Limb (tissue), 2 donors: ENCODE measurements around the gene GABRB3.
"Not testable (repeated sequence)": the region's sequence is repeated elsewhere in the genome, so short reads cannot be mapped to it uniquely, and the experiment has no call there.

Source experiments
- DNase-seq, 2 donors: peaks; one replicate each; pipeline ENCODE4 v3.0.0-alpha.2; 2016; ENCODE audit errors: extremely low spot score in 2 of 2

Gene GABRB3

DNA sequence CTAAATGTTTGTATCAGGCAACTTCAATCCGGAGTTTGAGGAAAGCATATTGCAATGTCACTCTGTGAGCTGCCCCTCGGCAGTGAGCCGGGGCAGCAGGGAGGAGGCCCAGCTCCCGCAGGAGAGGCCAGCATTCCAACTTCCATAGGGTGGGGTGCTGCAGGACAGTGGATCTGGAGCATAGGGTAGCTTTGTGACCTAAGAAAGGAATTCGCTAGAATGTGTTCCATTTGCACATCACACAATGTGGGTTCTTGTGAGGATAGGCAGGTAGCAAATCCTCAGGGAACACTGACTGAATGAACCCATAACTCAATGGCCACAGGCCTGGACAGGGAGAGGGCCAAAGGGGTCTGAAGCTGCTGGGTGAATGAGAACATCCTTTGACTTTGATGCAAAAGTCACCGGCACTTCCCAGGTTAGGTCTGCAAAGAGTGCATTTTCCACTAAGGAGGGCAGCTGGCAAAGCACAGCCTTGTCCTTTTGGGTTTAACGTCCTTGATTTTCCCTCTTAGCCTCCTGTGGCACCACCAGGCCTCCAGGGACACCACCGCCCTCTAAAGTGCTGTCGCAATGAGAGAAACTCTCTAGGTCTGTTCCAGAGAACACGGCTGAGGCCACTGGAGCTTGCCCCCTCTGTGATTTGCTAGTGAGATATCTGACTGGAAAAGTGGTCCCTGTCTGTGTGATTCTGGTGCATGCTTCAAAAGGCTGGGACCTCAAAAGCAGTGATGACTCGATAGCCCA lies 36.2 kb downstream of the GABRB3 start:
- DNase-seq: no peak

DNA sequence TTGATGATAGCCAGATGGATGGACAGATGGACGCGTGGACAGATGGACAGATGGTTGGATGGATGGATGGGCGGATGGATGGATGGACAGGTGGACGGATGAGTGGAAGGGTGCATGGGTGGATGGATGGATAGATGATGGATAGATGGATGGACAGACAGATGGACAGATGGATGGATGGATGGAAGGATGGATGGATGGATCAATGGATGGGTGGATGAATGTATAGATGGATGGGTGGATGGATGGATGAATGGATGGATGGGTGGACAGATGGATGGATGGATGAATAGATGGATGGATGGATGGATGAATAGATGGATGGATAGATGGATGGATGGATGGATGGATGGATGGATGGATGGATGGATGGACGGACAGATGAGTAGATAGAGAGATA lies 40.9 kb downstream of the GABRB3 start:
- no peak for DNase-seq

DNA sequence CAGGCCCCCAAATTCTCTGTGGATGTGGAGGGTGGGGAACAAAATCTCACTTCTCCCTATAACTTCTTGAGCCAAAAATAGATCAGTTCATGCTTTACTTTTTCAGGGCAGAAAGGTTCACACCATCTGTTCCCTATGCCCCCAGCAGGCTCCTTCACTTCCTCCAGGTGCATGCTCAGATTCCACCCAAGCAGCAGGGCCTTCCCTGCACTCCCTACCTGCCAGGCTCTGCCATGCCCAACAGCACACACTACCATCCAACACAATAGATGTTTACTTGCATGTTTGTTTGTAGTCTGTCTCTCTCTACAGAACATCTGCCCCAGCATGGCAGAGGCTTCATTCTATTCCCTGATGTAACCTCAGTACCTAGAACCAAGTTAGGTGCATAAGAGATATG lies 43.3 kb downstream of the GABRB3 start:
- no peak for DNase-seq

DNA sequence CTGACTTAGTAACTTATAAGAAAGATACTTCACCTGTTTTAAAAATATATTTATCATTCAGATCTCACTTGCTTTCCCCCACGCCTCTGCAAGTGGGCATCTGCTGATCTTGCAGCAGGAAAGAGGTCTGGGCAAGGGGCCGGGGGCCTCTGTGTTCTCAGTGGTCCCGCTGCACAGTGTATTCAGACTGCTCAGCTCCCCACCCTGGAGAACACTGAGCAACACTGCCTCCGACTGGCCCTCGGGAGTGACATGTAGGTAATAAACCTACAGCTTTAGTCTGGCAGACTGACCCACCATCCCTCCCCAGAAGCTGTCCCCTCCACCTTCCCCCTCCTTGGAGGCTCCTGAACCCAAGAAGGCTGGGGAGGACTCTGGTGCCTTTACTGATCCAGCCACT lies 43.8 kb downstream of the GABRB3 start:
- DNase-seq: no peak

DNA sequence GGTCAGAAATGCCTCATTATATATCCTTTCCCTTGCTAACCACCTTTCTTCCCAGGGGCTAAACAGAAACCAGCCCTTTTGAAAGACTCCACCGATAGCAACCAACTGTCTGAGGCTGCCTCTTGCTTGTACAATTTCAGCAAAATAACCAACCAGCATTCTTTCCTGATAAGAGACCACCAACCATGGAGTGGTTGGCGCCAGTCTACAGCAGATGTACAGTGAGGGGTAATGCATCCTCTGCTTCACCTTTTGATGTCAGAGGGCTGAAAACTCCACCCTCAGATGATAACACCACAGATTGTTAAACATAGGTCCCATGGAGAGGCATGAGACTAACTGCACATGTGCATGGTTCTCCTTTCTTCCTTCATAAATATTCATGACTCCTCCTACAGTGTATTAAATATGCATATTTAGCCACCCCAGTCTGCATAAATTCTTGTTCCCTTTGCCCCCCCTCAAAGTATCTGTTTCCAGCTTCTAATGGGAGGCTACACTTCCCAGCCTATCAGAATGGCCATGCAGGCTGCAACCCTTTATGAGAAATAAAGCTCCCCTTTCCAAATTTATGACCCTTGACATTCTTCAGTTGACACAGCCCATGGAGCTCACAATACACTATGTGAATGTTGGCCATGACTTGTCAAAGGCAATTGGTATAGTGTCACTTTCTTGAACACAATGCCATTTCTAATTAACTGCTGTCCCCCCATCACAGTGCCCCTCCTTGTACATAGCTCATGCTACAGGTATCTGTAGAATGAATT lies 48.3 kb downstream of the GABRB3 start:
- no peak for DNase-seq

DNA sequence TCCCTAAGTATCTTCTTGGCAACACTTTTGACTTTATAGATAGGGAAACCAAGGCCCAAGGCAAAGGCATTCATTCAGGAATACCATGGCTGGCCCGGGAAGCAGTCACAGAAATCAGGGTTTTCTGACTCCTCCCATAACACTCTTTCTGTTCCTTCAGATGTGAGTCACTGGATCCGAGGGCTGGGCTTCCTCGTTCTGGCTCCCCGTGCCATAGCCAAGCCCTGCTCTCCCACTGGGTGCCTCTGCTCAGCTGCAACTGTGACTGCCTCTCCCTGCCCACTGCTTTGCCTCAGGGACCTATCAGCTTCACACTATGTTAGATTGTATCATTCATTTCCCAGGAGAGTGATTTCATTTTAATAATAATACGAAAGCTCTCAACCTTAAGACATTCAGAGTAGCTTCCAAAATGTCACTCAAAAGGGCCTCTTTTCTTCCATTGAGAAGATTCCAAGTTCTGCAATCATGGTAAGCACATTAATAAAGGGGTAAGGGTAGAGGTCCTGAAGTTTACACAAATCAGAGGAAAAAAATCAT lies 50.2 kb downstream of the GABRB3 start:
- no peak for DNase-seq

DNA sequence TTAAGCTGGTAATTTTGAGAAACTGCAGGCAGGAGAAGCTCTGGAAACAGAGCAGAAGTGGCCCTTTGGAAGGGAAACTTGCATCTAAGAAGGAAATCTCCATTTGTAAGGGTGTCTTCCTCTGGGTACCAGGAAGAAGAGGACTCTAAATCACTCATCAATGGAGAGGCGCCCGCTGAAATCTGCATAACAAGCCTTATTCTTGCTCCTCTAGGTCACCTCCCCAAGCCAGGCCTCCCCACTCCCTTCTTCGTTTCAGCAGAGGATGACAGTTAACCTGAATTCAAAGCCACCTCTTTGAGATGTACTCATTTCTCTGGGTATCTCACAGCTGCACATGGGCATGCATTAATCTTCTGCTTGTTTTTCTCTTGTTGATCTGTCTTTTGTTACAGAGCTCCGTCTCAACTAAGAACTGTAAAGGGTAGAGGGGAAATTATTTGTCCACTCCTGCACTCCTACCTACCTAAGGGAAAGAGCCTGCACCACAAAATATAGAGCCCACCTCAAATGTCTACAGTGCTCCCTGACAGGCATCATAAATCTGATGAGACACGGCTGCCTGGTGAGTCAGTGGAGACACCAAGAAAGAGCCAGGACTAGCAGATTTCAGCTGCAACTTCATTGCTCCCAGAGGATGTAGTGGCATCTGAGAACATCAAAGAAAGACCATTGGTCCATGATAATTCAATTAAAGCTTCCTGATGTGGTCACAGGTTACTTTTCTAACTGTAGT lies 51.5 kb downstream of the GABRB3 start:
- no peak for DNase-seq

DNA sequence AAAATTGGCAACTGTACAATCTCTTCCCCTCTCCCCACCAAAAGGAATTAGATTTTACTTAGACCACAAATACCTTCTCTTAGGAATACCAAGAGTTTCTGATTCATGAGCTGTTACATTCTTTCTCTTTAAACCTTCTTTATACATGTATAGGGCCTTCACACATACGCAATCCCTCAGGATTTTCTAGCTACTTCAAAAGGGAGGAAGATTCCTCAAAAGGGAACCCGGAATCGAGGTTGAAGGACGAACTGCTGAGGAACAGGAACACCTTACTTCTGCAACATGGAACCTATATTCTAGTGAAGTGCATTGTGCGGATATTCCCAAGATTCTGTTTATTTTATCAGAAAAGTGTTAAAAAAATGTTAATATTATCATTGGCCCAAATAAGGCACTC lies 52.3 kb downstream of the GABRB3 start:
- DNase-seq: no peak

DNA sequence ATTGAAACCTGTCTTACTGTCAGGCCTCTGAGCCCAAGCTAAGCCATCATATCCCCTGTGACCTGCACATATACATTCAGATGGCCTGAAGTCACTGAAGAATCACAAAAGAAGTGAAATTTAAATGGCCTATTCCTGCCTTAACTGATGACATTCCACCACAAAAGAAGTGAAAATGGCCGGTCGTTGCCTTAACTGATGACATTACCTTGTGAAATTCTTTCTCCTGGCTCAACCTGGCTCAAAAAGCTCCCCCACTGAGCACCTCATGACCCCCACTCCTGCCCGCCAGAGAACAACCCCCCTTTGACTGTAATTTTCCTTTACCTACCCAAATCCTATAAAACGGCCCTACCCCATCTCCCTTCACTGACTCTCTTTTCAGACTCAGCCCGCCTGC lies 53.0 kb downstream of the GABRB3 start:
- not testable (repeated sequence) for DNase-seq

DNA sequence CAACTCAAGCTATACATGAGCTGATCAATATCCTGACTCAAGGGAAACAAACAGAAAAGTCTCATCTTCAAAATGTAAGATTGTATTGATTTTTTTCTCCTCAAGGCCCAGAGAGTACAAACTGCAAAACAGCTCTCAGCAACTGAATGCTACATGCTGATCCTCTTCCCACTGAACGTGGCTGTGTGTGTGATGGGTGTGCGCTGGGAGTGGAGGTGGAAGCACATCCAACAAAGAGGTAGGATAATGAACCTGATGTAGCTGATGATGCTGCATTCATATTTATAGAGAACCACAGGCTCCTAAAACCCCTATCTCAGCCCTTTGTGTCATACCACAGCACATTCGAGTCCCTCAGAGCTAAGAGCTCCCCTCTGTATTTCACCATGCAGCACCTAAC lies 56.8 kb downstream of the GABRB3 start:
- no peak for DNase-seq

DNA sequence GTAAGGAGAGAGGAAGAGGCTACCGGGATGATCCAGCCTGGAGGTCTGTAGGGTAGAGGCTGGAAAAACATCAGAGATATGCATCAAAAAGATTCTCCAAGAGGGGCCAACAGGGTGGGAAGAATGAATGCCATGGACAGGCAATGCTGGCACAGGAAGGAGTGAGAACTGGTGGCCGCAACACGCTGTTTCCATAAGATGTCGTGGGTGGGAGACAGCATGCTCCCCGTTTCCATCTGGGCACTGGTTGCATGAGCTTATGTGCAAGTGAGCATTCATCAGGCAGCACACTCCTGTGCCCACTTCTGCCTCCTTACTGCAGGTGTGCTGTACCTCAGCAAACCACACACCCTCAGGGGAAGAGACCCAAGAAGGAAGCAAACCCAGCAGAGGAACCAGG lies 59.4 kb downstream of the GABRB3 start:
- DNase-seq: no peak

DNA sequence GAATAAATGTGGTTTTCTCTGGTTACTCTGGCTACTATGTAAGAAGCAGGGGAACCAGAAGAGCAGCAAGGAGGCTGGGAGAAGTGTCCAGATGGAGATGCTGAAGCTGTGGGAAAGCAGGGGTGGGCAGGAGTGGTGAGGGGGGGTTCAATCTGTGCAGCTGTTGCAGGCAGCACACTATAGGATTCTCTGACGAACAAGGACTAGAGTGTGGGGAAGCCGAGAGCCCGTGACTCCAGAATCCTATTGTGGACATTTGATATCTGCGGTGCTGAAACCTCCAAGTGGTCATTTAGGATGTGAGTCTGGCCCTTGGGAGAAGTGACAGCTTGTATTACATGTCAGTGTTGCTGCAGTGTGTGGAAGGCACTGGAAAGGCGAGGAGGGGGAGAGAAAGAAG lies 60.5 kb downstream of the GABRB3 start:
- no peak for DNase-seq

DNA sequence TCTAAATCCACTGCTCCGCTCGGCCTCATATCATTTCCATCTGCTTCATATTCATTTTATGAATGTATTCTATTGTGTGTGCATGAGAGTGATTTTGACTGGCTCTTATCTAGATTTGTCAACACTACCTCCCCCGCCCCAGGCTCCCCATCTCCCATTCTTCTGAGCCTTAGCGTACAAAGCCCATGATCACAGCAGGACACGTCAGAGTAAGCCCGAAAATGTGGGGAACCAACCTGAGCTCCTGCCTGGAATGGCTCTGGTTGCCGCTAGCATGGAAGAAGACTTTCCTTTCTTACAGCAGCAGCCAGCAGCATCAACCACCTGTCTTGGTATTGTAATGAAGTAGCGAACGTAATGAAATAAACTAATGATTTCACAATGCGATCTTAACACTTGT lies 61.4 kb downstream of the GABRB3 start:
- no peak for DNase-seq

DNA sequence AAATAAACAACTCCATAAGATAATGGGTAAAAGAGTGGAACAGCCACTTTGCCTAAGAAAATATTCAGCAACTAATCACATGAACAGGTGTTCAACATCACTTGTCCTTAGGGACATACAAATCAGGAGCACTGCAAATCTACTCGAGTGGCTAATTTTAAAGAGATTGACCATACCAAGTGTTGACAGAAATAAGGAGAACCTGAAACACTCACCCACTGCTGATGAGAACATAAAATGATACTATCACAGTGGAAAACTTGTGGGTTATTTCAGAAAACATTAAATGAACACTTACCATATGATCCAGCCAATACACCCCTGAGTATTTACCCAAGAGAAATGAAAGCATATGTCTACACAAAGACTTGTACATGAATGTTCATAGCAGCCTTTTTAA lies 70.5 kb downstream of the GABRB3 start:
- no peak for DNase-seq

DNA sequence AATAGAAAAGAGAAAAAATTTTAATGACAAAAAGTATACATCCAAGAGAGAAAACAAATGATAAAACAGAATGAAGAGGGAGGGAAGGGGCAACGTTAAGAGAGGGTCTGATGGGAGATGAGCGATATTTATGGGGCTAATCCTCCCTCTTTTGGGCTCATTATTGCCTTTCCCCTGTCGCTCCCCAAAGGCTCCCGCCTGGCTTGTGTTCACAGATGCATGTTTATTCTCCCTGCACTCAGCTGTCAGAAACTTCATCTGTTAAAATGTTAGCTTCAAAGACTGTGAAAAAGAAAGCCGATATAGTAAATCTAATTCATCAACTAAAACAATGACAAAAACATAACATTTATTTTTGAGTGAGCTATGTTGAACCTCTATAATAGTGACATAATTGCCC lies 74.3 kb downstream of the GABRB3 start:
- DNase-seq: no peak

DNA sequence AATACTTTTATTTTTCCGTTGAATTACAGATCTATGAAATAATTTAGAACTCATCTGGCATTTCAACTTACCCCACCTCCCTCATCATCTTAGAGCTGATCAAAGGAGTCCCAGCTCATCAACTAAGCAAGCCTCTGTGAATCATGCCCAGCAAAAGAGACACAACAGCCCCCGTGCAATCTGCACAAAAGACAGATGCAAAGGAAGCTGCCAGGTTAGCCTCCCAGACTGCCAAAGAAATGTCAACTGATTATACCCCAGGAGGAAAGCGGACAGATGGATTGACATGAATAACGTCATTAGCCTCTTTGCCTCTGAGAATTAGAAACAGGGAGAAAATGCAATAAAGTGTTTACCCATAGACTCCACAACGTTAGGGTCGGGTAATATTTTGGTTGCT lies 75.0 kb downstream of the GABRB3 start:
- DNase-seq: no peak

DNA sequence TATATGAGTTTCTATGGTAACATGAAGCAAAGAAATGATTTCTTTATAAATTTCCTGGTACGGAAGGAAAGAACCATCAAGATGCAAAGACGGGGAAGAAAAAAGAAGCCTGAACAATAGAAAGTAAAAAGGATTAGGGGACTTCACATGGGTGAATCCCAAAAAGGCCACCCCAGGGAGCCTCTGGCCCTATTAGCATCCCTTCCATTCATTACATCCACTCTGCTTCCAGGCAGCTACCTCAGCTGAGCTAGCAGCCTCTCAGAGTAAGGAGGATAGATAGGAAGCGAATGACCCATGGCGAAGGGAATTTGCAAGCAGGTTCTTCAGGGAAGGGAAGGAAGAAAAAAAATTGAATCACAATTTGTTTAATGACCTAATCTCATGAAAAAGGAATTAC lies 81.6 kb downstream of the GABRB3 start:
- DNase-seq: no peak

DNA sequence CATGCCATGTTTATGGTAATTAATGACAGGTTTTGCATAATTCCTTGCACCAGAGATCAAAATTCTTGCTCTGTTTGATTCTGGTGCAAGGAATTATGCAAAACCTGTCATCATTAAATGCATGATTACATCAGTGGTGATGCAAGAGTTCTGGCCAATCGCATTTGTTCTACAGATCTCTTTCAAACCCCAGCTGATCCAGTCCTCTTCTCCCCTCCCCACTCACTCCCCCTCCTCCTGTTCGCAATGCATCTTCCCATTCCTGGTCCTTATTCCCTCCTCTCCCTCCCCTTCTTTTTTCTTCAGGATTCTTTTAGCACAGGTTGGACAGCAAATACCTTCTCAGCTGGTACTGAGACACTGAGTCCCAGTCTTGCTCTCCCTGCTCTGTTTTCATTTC lies 82.1 kb downstream of the GABRB3 start:
- DNase-seq: no peak

DNA sequence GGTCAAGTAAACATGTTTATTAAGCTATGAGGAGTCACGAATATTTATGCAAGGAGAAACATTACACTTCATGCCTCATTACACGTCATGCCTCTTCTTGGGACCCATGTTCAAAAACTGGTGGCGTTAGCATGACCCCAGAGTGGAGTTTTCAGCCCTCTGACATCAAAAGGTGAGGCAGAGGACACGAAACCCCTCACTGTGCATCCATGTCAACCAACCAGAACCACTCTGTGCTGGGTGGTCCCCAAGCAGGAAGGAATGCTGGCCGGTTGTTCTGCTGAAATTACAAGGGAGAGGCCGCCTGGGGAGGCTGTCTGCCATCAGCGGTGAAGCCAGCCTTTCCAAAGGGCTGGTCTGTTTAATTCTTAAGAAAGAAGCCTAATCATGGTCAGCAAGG lies 83.4 kb downstream of the GABRB3 start:
- DNase-seq: no peak

DNA sequence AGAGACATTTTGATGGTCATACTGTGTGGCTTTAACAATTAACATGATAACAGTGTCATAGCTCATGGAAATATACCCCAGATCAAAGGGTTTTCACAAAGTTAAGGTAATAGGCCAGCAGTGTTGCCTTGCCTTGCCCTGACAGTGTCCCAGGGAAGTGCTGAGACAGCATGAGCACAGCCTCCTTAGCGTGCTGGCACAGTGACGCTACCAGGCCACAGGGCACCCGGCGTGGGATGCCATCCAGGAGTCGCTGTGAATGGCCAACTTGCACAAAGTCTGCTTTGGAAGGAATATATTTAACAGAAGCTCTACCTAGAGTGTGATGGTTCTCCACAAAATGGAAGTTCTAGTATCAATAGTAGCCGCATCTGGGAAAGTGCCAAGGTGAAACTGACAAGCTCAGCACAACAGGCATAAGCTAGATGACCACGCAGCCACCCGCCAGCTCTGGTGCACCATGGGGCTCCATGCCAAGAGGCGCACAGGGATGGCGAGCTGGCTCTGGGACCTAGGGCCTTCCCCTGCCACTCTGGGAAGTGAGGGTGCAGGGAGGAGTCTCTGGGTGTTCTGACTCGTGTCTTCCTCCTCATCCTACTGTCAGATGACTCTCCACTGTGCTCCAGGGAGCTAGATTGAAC lies 86.2 kb downstream of the GABRB3 start:
- DNase-seq: no peak

DNA sequence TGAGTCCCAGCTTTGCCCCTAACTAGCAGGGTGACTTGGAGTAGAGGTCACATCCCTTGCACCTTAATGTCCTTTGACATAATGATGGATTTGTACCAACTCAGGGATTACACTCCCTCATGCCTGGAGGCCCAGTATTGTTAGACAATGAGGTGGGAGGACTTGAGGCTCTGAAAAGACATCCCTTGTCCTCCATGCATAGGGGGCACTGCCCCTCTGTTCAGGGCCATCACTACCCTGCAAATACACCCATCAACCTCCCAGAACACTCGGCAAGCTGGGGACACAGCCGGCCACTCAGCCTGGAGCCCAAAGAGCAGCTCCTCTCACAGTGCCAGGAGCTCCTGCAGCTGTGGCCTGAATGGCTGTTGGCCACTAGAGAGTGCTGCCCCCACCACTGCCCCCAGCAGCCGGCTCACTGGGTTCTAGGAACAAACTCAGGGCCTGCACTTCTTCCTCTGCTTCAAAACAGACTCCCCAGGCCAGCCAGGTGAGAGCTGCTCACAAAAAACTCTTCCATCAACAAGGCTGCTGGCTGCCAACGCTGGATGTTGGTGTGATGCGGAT lies 90.2 kb downstream of the GABRB3 start:
- DNase-seq: no peak
